Mucosa of descending colon (tissue), 3 donors: ENCODE measurements around the gene AP1B1. TPM values are rescaled to one million over a fixed set of nuclear protein-coding genes. Genes with fewer than 3 reads are reported as not detected.

Experiments
- ATAC-seq: fragments of 200-7000 bp; cut with Tn5 transposase; one replicate; pipeline ENCODE4 v1.9.1; 2020; ENCODE audit warnings: mild to moderate bottlenecking, moderate library complexity
- DNase-seq, 3 donors: peaks; one replicate each; pipeline ENCODE4 v3.0.0-alpha.2; 2020
- H3K36me3 ChIP-seq: fragments of 200-600 bp; one replicate; pipeline ENCODE4 v1.8.0; 2021; ENCODE audit warnings: low read depth, mild to moderate bottlenecking
- H3K4me1 ChIP-seq: fragments of 200-600 bp; one replicate; pipeline ENCODE4 v1.8.0; 2021; ENCODE audit warnings: low read depth, mild to moderate bottlenecking
- H3K4me3 ChIP-seq: fragments of 200-600 bp; one replicate; pipeline ENCODE4 v1.8.0; 2021; ENCODE audit warnings: mild to moderate bottlenecking
- H3K9me3 ChIP-seq: fragments of 200-600 bp; one replicate; pipeline ENCODE4 v1.8.0; 2021; ENCODE audit warnings: mild to moderate bottlenecking
- CTCF ChIP-seq: fragments of 200-600 bp; IDR thresholded peaks from one replicate; pipeline ENCODE4 v1.8.0; 2022; ENCODE audit warnings: antibody characterized with exemption, mild to moderate bottlenecking
- intact Hi-C, 2 donors: fragments of 100-400 bp; cut with DNase I in 1 of 2; cut with micrococcal nuclease in 1 of 2; formaldehyde crosslinking; loops; one replicate each; pipeline versions ENCODE4 v1.11.0 to v1.11.1; 2022; cut with DNase I, micrococcal nuclease
- long read RNA-seq, 2 donors: library from polyadenylated mRNA; unstranded; transcript quantifications; one replicate each; pipeline ENCODE4 v2.0.0, GENCODE V29; 2019 to 2021
- total RNA-seq, 3 donors: library from RNA; stranded (reverse); fragmentation: NEBNext Ultra II Directional in 2 of 3; extraction: Animal tissue kit (Norgen Biotek cat#: 25700) in 2 of 3; gene quantifications; one replicate each; pipeline versions ENCODE4 v1.2.1 to v1.2.4, GENCODE V29; 2021 to 2023
- donor health status: DM: no; HTN: no; CAD: no; lungs with moderate emphysema.
- donor health status: DM: no; HTN: no; CAD: no.
- donor health status: DM: no; HTN: yes; CAD: no.

The AP1B1 gene
- 100 to 1,000 TPM in 1 of 3 donors, 10 to 100 TPM in 2; 74.4 to 105 (median 88.8) TPM for total RNA-seq
- long read RNA-seq, donor 1, full-length matches to known transcripts, result 15 of 65 reads
- long read RNA-seq, donor 1, partial matches to known transcripts, result 41 of 65 reads
- long read RNA-seq, donor 1, other reads (novel, unspliced or antisense), result 9 of 65 reads
- long read RNA-seq, donor 2, partial matches to known transcripts, result 15 of 19 reads
- long read RNA-seq, donor 2, other reads (novel, unspliced or antisense), result 3 of 19 reads

- Histone ChIP-seq H3K4me1 (peaks cover 37% of the 10 kb centered on the region), H3K9me3 (no peaks in the 10 kb centered on the region), H3K36me3 (no peaks in the 10 kb centered on the region), H3K4me3 (peak within 1 kb of the TSS; percentile 60)
- ATAC-seq (peak; percentile 98), DNase-seq (peak; percentile 98)
- intact Hi-C loops, result no loop called here
- no peak for TF ChIP-seq CTCF
Measured at GRCh38 chr22:29387921-29388758, at the start of gene AP1B1. Gene AP1B1, minus strand, starts transcription at chr22:29388570. Its CDS starts 21,327 bp downstream, at chr22:29367243.

- intact Hi-C loops, result no loop called here
- no peak for TF ChIP-seq CTCF
- DNase-seq (no peak), ATAC-seq (no peak)
- Histone ChIP-seq H3K4me3 (no peak overlapping the region), H3K9me3 (no peaks in the 10 kb centered on the region), H3K36me3 (no peaks in the 10 kb centered on the region), H3K4me1 (no peaks in the 10 kb centered on the region)
Measured at GRCh38 chr22:29435236-29436136, 47.1 kb upstream of the AP1B1 start.

GRCh38 chr22:29434288-29434687 lies 45.9 kb upstream of the AP1B1 start:
- H3K9me3 ChIP-seq, result no peaks in the 10 kb centered on the region
- intact Hi-C loops, result no loop called here
- no peak for TF ChIP-seq CTCF
- no peaks in the 10 kb centered on the region for H3K4me1 ChIP-seq
- no peak for DNase-seq
- H3K36me3 ChIP-seq, result no peaks in the 10 kb centered on the region
- ATAC-seq, result no peak
- no peak overlapping the region for H3K4me3 ChIP-seq

- no peaks in the 10 kb centered on the region for H3K36me3 ChIP-seq
- ATAC-seq, result no peak
- intact Hi-C loops, result no loop called here
- H3K4me3 ChIP-seq, result no peak overlapping the region
- DNase-seq, result no peak
- no peaks in the 10 kb centered on the region for H3K9me3 ChIP-seq
- no peaks in the 10 kb centered on the region for H3K4me1 ChIP-seq
- no peak for TF ChIP-seq CTCF
Measured at GRCh38 chr22:29433856-29434255, 45.5 kb upstream of the AP1B1 start.

GRCh38 chr22:29431986-29432385 lies 43.6 kb upstream of the AP1B1 start:
- ATAC-seq, result no peak
- intact Hi-C loops, result no loop called here

More at GRCh38 chr22:29431986-29432385, 43.6 kb upstream of the AP1B1 start:
- H3K4me1 ChIP-seq, result no peaks in the 10 kb centered on the region
- no peak overlapping the region for H3K4me3 ChIP-seq
- no peak for DNase-seq
- no peaks in the 10 kb centered on the region for H3K9me3 ChIP-seq
- TF ChIP-seq CTCF, result no peak
- H3K36me3 ChIP-seq, result no peaks in the 10 kb centered on the region
